ENCODE data around the gene SH3BP4. TPM values are rescaled to one million over a fixed set of nuclear protein-coding genes. Genes with fewer than 3 reads are reported as not detected.

SH3BP4 gene
- total RNA-seq, 1 experiment from 2014 or later = 93.8 TPM

DNA sequence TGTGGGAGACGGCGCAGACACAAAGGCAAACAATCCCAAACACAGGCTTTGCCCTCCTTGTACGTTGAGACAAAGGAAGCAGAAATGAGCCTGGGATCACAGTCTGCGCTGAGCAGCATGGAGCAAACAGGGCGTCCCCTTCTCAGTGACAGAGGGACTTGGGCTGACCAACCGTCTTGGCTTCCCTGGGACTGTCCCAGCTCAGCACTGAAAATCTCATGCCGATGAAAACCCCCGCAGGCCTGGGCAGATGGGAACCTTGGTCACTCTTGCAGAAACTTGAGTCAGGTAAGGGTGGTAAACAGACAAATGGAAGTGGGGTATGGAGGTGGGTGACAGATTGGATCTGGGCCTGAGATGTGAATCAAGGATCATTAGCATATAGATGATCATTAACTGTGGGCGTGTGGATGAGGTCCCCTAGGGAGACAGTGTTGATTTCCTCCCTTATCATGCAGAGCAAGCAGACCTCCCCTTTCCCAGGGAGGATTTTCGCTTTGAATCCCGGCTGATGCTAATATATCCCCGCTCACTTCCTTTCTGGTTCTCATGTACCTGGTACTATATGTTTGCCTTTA is 19.1 kb upstream of the SH3BP4 start:
- H3K79me2 ChIP-seq (ENCODE audit: insufficient read depth, low read length) = no peaks in the 10 kb centered on the region
- H3K4ac ChIP-seq (ENCODE audit: low read depth, low read length) = no peak overlapping the region
- no peak overlapping the region for H4K91ac ChIP-seq (ENCODE audit: insufficient read length, low read depth, low read length)
- Mint-ChIP-seq H3K4me1 (peaks cover 23 to 34% of the 10 kb centered on the region in 2 experiments), H3K36me3 (ENCODE audit: insufficient read depth in 1 of 3, low read depth in 3 of 3) (no peaks in the 10 kb centered on the region), H3K4me3 (peak overlapping the region in 1 of 2 experiments; percentile 13; a peak in 1 of 5 replicates), H3K27me3 (ENCODE audit: low read depth) (peaks cover 52% of the 10 kb centered on the region), H3K9me3 (no peaks in the 10 kb centered on the region), H3K27ac (peak overlapping the region; percentile 9 to 92 (median 11); a peak in 5 of 7 replicates)
- H3K4me2 ChIP-seq (ENCODE audit: insufficient read depth, insufficient read length, low read length) = no peak overlapping the region
- H3K14ac ChIP-seq (ENCODE audit: insufficient read depth, low read length) = no peak overlapping the region
- H4K8ac ChIP-seq (replicated peaks; ENCODE audit: insufficient read length, low read depth, low read length) = no peak overlapping the region
- H3K18ac ChIP-seq (ENCODE audit: insufficient read length, low read depth, low read length) = no peak overlapping the region
- peaks cover 6% of the 10 kb centered on the region for H3K4me1 ChIP-seq (ENCODE audit: insufficient read depth, low read length)
- no peaks in the 10 kb centered on the region for H3K79me1 ChIP-seq (ENCODE audit: insufficient read depth, low read depth, low read length, poor library complexity, severe bottlenecking)
- no peak overlapping the region for H3K9ac ChIP-seq (ENCODE audit: extremely low read depth, insufficient read length, low read length)
- no peak overlapping the region for H2BK120ac ChIP-seq (ENCODE audit: low read depth, low read length, poor library complexity, severe bottlenecking)
- no peak overlapping the region for H2AFZ ChIP-seq (ENCODE audit: low read length)
- H4K20me1 ChIP-seq (ENCODE audit: control insufficient read depth, insufficient read depth, insufficient read length) = no peaks in the 10 kb centered on the region
- no peaks in the 10 kb centered on the region for H3K27me3 ChIP-seq (ENCODE audit: insufficient read depth, low read length)
- no peak overlapping the region for H3K56ac ChIP-seq (ENCODE audit: insufficient read length, low read depth, low read length)
- H3K27ac ChIP-seq (ENCODE audit: insufficient read length, low read depth, low read length) = no peak overlapping the region
- H4K5ac ChIP-seq (ENCODE audit: insufficient read length, low read depth, low read length) = no peak overlapping the region
- no peak overlapping the region for H3T11ph ChIP-seq (ENCODE audit: low read length)
- H3K9me3 ChIP-seq (ENCODE audit: control insufficient read depth, low read depth, low read length) = no peaks in the 10 kb centered on the region
- H2BK15ac ChIP-seq (ENCODE audit: low read depth, low read length) = no peak overlapping the region
- no peak overlapping the region for H2BK12ac ChIP-seq (ENCODE audit: insufficient read length, low read depth, low read length)
- DNase-seq = peak; percentile 62
- no peaks in the 10 kb centered on the region for H3K23me2 ChIP-seq (ENCODE audit: insufficient read length, low read depth, low read length, poor library complexity, severe bottlenecking)
- no peak overlapping the region for H2BK5ac ChIP-seq (ENCODE audit: insufficient read length, low read length)
- WGBS (ENCODE audit: extremely low coverage, insufficient read length, low lambda C conversion rate) = no CpG with 5 or more reads among the region's 12 CpGs
- H3K23ac ChIP-seq (ENCODE audit: insufficient read length, low read depth, low read length) = no peak overlapping the region
- no peak overlapping the region for H2BK20ac ChIP-seq (ENCODE audit: low read depth, low read length, poor library complexity, severe bottlenecking)
- TF ChIP-seq CTCF (conservative IDR thresholded peaks at IDR 0.05) = no peak
- H2AK5ac ChIP-seq (ENCODE audit: insufficient read length, low read length) = no peak overlapping the region
